Duodenal mucosa (tissue), 2 donors: Measurements from ENCODE around the gene MAD1L1.

Experiments used
- H3K27ac ChIP-seq: one replicate; pipeline ENCODE4 v1.7.0; 2013; ENCODE audit warnings: low read depth, low read length
- H3K27me3 ChIP-seq, 2 donors: one replicate each; pipeline ENCODE4 v1.7.0; 2013; ENCODE audit warnings: low read length in 2 of 2, control low read depth in 1 of 2; ENCODE audit not compliant: insufficient read depth in 2 of 2, control insufficient read depth in 1 of 2
- H3K36me3 ChIP-seq, 2 donors: one replicate each; pipeline ENCODE4 v1.7.0; 2013; ENCODE audit warnings: low read length in 2 of 2, control low read depth in 1 of 2; ENCODE audit not compliant: insufficient read depth in 2 of 2, control insufficient read depth in 1 of 2
- H3K4me1 ChIP-seq, 2 donors: one replicate each; pipeline ENCODE4 v1.7.0; 2013; ENCODE audit warnings: low read length in 2 of 2, control low read depth in 1 of 2; ENCODE audit not compliant: insufficient read depth in 2 of 2, control insufficient read depth in 1 of 2
- H3K4me3 ChIP-seq, 2 donors: one replicate each; pipeline ENCODE4 v1.7.0; 2013; ENCODE audit warnings: low read length in 2 of 2, low read depth in 1 of 2
- H3K9ac ChIP-seq, 2 donors: one replicate each; pipeline ENCODE4 v1.7.0; 2013; ENCODE audit warnings: low read length in 2 of 2, low read depth in 1 of 2
- H3K9me3 ChIP-seq, 2 donors: one replicate each; pipeline ENCODE4 v1.7.0; 2013; ENCODE audit warnings: low read length in 2 of 2, control low read depth in 1 of 2; ENCODE audit not compliant: control insufficient read depth in 1 of 2

The MAD1L1 gene

DNA sequence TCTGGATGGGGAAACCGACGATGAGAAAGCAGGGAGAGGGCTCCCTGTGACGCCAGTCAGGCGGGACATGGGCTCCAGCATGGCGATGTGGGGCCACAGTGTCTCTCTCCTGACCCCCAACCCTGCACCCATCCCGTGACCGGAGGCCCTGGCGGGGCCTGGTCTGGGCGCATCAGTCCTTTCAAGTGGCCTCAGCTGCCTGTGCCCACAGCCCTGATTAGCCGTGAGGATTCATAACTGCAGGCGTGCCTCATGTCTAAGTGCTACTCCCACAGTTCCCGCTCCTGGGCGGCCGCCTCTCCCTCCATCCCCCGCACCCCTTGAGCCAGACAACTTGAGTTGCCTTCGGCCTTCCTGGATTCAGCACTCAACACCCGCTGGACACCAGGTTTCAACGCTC is 321.9 kb downstream of the MAD1L1 start:
- Histone ChIP-seq H3K27ac (no peak overlapping the region), H3K36me3 (no peaks in the 10 kb centered on the region), H3K9me3 (no peaks in the 10 kb centered on the region), H3K4me3 (no peak overlapping the region), H3K4me1 (no peaks in the 10 kb centered on the region), H3K9ac (no peak overlapping the region), H3K27me3 (no peaks in the 10 kb centered on the region)

GRCh38 chr7:1910081-1910685 is 322.6 kb downstream of the MAD1L1 start:
- H3K36me3 ChIP-seq: no peaks in the 10 kb centered on the region
- no peak overlapping the region for H3K4me3 ChIP-seq
- no peaks in the 10 kb centered on the region for H3K27me3 ChIP-seq
- H3K9me3 ChIP-seq: no peaks in the 10 kb centered on the region
- no peak overlapping the region for H3K27ac ChIP-seq
- H3K4me1 ChIP-seq: no peaks in the 10 kb centered on the region
- no peak overlapping the region for H3K9ac ChIP-seq

GRCh38 chr7:1909476-1909875 is 323.3 kb downstream of the MAD1L1 start:
- H3K27me3 ChIP-seq: no peaks in the 10 kb centered on the region
- no peaks in the 10 kb centered on the region for H3K36me3 ChIP-seq
- H3K4me3 ChIP-seq: no peak overlapping the region
- no peaks in the 10 kb centered on the region for H3K4me1 ChIP-seq
- no peak overlapping the region for H3K9ac ChIP-seq
- no peak overlapping the region for H3K27ac ChIP-seq
- no peaks in the 10 kb centered on the region for H3K9me3 ChIP-seq

- Histone ChIP-seq H3K4me3 (no peak overlapping the region), H3K9me3 (no peaks in the 10 kb centered on the region), H3K27me3 (no peaks in the 10 kb centered on the region), H3K4me1 (no peaks in the 10 kb centered on the region), H3K27ac (no peak overlapping the region), H3K36me3 (no peaks in the 10 kb centered on the region), H3K9ac (no peak overlapping the region)
Measured at GRCh38 chr7:1908823-1909420, 323.8 kb downstream of the MAD1L1 start.

- no peaks in the 10 kb centered on the region for H3K27me3 ChIP-seq
- H3K9ac ChIP-seq: no peak overlapping the region
- no peak overlapping the region for H3K4me3 ChIP-seq
- no peaks in the 10 kb centered on the region for H3K36me3 ChIP-seq
- H3K27ac ChIP-seq: no peak overlapping the region
- H3K4me1 ChIP-seq: no peaks in the 10 kb centered on the region
- no peaks in the 10 kb centered on the region for H3K9me3 ChIP-seq
Measured at GRCh38 chr7:1907751-1908365, 324.9 kb downstream of the MAD1L1 start.

- H3K9ac ChIP-seq: no peak overlapping the region
- H3K27ac ChIP-seq: no peak overlapping the region
- H3K4me1 ChIP-seq: no peaks in the 10 kb centered on the region
- H3K9me3 ChIP-seq: no peaks in the 10 kb centered on the region
- H3K36me3 ChIP-seq: no peaks in the 10 kb centered on the region
- H3K27me3 ChIP-seq: no peaks in the 10 kb centered on the region
- no peak overlapping the region for H3K4me3 ChIP-seq
Measured at GRCh38 chr7:1906988-1907745, 325.6 kb downstream of the MAD1L1 start.

DNA sequence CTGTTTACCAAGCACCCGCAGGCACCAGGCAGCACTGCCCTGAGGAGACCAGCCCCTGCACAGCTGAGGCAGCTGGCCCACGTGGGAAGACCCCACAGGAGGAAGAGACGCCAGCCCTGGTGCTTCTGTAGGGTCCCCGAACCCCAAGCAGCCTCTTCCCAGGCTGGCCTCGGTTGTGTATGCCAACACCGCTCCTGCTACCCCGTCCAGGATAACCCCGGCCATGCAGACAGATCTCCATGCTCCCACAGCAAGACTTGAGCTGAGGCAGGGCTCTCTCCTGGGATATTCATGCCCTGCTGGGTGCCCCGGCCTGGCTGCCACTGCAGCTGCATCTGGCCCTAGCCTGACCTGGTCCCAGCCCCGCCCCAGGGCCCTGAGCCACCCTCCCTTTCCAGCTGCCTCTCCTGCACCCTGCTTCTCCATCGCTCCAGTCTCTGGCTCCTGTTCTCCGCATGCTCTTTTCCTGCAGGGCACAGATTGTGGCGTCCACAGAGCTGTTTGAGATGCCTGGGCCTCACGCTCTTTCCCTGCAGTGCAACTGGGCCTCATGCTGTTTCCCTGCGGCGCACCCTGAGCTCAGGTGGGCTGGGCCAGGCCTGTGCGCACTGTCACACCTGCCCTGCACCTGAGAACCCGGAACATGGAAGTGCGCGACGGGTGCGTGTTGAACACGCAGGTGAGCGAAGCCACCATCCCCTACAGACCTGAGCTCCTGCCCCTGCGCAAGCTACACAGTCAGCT is 326.5 kb downstream of the MAD1L1 start:
- Histone ChIP-seq H3K36me3 (no peaks in the 10 kb centered on the region), H3K4me1 (no peaks in the 10 kb centered on the region), H3K4me3 (no peak overlapping the region), H3K27me3 (no peaks in the 10 kb centered on the region), H3K27ac (no peak overlapping the region), H3K9ac (no peak overlapping the region), H3K9me3 (no peaks in the 10 kb centered on the region)

DNA sequence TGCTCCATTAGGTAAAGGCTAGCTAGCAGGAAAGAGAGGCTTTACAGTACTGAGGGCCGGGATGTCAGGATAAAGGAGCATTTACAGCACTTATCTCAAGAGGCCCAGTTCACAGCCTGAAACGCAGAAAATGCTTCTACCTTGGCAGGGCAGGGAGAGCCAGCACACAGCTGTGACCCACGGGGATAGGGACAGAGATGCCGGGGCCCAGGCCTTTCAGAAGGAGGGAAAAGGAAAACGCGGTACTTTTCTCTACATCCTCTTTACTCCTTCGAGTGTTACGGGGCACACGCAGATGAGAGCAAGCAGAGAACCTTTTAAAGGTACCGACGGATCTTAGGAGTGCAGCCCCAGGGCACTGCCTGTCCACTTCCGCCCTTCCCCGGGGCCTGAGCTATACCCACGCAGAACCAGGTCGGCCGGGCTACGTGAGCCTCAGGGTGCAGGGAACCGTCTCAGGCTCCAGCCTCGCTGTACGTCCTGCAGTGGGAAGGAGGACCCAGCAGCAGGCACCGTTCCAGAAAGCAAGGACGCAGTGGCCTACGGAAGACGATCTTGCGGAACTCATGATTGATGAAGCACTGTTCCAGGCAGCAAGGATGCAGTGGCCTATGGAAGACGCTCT is 330.4 kb downstream of the MAD1L1 start:
- H3K27me3 ChIP-seq: no peaks in the 10 kb centered on the region
- no peak overlapping the region for H3K9ac ChIP-seq
- H3K4me1 ChIP-seq: no peaks in the 10 kb centered on the region
- H3K9me3 ChIP-seq: no peaks in the 10 kb centered on the region
- no peak overlapping the region for H3K27ac ChIP-seq
- peaks cover 0 to 6% of the 10 kb centered on the region in 2 donors for H3K36me3 ChIP-seq
- no peak overlapping the region for H3K4me3 ChIP-seq

- H3K4me1 ChIP-seq: no peaks in the 10 kb centered on the region
- H3K36me3 ChIP-seq: peaks cover 0 to 8% of the 10 kb centered on the region in 2 donors
- H3K4me3 ChIP-seq: no peak overlapping the region
- no peak overlapping the region for H3K9ac ChIP-seq
- H3K27me3 ChIP-seq: no peaks in the 10 kb centered on the region
- H3K9me3 ChIP-seq: no peaks in the 10 kb centered on the region
- no peak overlapping the region for H3K27ac ChIP-seq
Measured at GRCh38 chr7:1901431-1902210, 331.1 kb downstream of the MAD1L1 start.
